ENCODE data around the gene PLA2G4E. TPM values are rescaled to one million over a fixed set of nuclear protein-coding genes. Genes with fewer than 3 reads are reported as not detected.

Gene PLA2G4E
- total RNA-seq, 1 experiment from 2014 or later: not detected

- ChIA-PET POLR2A (ENCODE audit: unreplicated experiment) (interaction anchor here (0.7 kb wide), 1 partner anchor 732 kb away, joined by 6 read pairs; no protein-coding TSS in a partner anchor), CTCF (interaction anchor here (1.2 kb wide), 1 partner anchor 105 kb away, joined by 4 read pairs; no protein-coding TSS in a partner anchor)
- no peak for TF ChIP-seq CTCF (conservative IDR thresholded peaks at IDR 0.05)
- no peak for TF ChIP-seq EZH2 (IDR thresholded peaks at IDR 0.05; ENCODE audit: low read depth)
- no peak overlapping the region for H2AFZ ChIP-seq
- H3K4me1 ChIP-seq (replicated peaks; ENCODE audit: insufficient read depth): peaks cover 11% of the 10 kb centered on the region
- intact Hi-C loops (cut with micrococcal nuclease; ENCODE audit: unreplicated experiment): no loop called here
- no TSS peak for BruUV-seq (replicated peaks)
- 0 out of 2 replicates have a peak, but pooled peaks cover 3% of the 10 kb centered on the region for H3F3A ChIP-seq (ENCODE audit: insufficient read depth, low read depth)
- no peaks in the 10 kb centered on the region for H4K20me1 ChIP-seq (ENCODE audit: insufficient read depth)
- DNase-seq: peak; percentile 50
- H3K27me3 ChIP-seq (ENCODE audit: insufficient read depth, low read depth): no peaks in the 10 kb centered on the region
- H3K79me2 ChIP-seq (ENCODE audit: low read depth): no peaks in the 10 kb centered on the region
- no peaks in the 10 kb centered on the region for H3K9me2 ChIP-seq (ENCODE audit: insufficient read depth)
- no peak overlapping the region for H3K27ac ChIP-seq
- no peak overlapping the region for H3K4me2 ChIP-seq
- no peak overlapping the region for H3K4me3 ChIP-seq
- H3K36me3 ChIP-seq (ENCODE audit: low read depth): no peaks in the 10 kb centered on the region
- no peaks in the 10 kb centered on the region for H3K9me3 ChIP-seq (ENCODE audit: insufficient read depth, low read depth)
Observed at GRCh38 chr15:41979493-41980266, 41.2 kb downstream of the PLA2G4E start.

GRCh38 chr15:41978534-41978933 lies 42.3 kb downstream of the PLA2G4E start:
- Histone ChIP-seq H3K79me2 (ENCODE audit: low read depth) (no peaks in the 10 kb centered on the region), H3K36me3 (ENCODE audit: low read depth) (no peaks in the 10 kb centered on the region), H3K4me3 (no peak overlapping the region), H4K20me1 (ENCODE audit: insufficient read depth) (no peaks in the 10 kb centered on the region), H3F3A (ENCODE audit: insufficient read depth, low read depth) (peaks cover 5% of the 10 kb centered on the region; the same call in 1 of the 2 replicates), H3K4me1 (replicated peaks; ENCODE audit: insufficient read depth) (peaks cover 14% of the 10 kb centered on the region), H2AFZ (no peak overlapping the region), H3K27ac (no peak overlapping the region), H3K27me3 (ENCODE audit: insufficient read depth, low read depth) (no peaks in the 10 kb centered on the region), H3K4me2 (no peak overlapping the region), H3K9me3 (ENCODE audit: insufficient read depth, low read depth) (no peaks in the 10 kb centered on the region), H3K9me2 (ENCODE audit: insufficient read depth) (no peaks in the 10 kb centered on the region)
- intact Hi-C loops (cut with micrococcal nuclease; ENCODE audit: unreplicated experiment): no loop called here
- ChIA-PET POLR2A (ENCODE audit: unreplicated experiment) (no interaction called here), CTCF (no interaction called here)
- no TSS peak for BruUV-seq (replicated peaks)
- no peak for DNase-seq
- TF ChIP-seq EZH2 (IDR thresholded peaks at IDR 0.05; ENCODE audit: low read depth) (no peak), CTCF (conservative IDR thresholded peaks at IDR 0.05) (no peak)

GRCh38 chr15:41977757-41978383 lies 43.0 kb downstream of the PLA2G4E start:
- ChIA-PET POLR2A (ENCODE audit: unreplicated experiment) (no interaction called here), CTCF (no interaction called here)
- H2AFZ ChIP-seq: no peak overlapping the region
- TF ChIP-seq EZH2 (IDR thresholded peaks at IDR 0.05; ENCODE audit: low read depth) (no peak), CTCF (conservative IDR thresholded peaks at IDR 0.05) (no peak)
- DNase-seq: no peak
- no peak overlapping the region for H3K27ac ChIP-seq
- intact Hi-C loops (cut with micrococcal nuclease; ENCODE audit: unreplicated experiment): no loop called here
- H3K4me3 ChIP-seq: no peak overlapping the region
- peaks cover 20% of the 10 kb centered on the region for H3K4me1 ChIP-seq (replicated peaks; ENCODE audit: insufficient read depth)
- no peaks in the 10 kb centered on the region for H3K9me3 ChIP-seq (ENCODE audit: insufficient read depth, low read depth)
- no peaks in the 10 kb centered on the region for H4K20me1 ChIP-seq (ENCODE audit: insufficient read depth)
- H3K9me2 ChIP-seq (ENCODE audit: insufficient read depth): no peaks in the 10 kb centered on the region
- H3F3A ChIP-seq (ENCODE audit: insufficient read depth, low read depth): peaks cover 12% of the 10 kb centered on the region
- no peaks in the 10 kb centered on the region for H3K36me3 ChIP-seq (ENCODE audit: low read depth)
- no peaks in the 10 kb centered on the region for H3K27me3 ChIP-seq (ENCODE audit: insufficient read depth, low read depth)
- H3K4me2 ChIP-seq: no peak overlapping the region
- H3K79me2 ChIP-seq (ENCODE audit: low read depth): no peaks in the 10 kb centered on the region
- BruUV-seq (replicated peaks): no TSS peak

Data from PC-9 (cell line).